NCI-H2171 (cell line): ENCODE results near the gene ABCA3.

Experiments
- DNase-seq: peaks from one replicate; lab custom pipeline; 2025; lab: John Stamatoyannopoulos, UW

The ABCA3 gene

GRCh38 chr16:2308089-2308962 is 32.2 kb downstream of the ABCA3 start:
- DNase-seq = no peak

DNA sequence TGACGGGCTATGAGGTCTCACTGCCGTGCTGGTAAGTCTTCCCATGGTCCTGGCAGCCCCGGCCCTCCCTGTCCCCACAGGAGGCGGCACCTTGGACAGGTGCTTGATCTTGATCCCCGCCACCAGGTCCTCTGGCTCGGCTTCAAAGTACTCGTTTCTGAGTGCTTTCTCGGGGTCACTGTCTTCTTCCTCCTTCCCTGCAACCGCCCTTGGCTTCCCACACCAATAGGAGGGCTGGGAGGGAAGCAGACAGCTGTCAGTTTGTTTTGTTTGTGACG is 40.7 kb downstream of the ABCA3 start:
- DNase-seq = no peak

DNA sequence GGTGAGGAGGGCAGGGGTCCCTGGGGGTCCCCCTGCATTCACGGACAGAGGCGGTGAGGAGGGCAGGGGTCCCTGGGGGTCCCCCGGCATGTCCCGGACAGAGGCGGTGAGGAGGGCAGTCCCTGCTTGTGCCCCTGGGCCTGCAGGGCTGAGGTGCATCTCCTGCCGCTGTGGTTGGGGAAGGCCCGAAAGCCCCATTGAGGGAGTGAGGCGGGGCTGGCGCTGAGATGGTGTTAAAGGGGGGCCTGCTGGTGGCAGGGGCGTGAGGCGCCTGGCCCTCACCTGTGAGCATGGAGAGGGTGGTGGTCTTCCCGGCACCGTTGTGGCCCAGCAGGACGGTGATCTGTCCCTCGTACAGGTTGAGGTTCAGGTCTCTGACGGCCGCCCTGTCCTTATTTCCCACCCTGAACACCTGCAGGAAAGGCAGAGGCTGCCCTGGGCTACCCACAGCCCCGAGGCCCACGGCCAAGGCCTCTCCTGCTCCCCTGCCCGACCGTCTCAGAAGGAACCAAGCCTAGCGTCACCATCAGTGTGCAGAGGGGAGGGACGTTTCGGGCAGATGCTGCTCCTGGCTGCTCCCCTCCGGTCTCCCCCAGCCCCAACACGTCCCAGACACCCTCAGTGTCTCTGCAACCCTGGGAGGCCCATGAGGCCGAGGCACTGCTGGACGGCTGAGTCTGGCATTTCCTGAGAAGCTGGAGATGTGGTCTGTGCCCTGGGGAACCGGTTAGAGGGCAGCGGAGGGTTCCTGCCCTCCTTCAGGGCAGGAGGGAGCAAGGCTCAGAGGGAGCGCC is 41.2 kb downstream of the ABCA3 start:
- no peak for DNase-seq

GRCh38 chr16:2298621-2299020 is 41.9 kb downstream of the ABCA3 start:
- no peak for DNase-seq

- no peak for DNase-seq
These were observed 43.0 kb downstream of the ABCA3 start for GRCh38 chr16:2297506-2297860.

- no peak for DNase-seq
These were observed 43.6 kb downstream of the ABCA3 start for GRCh38 chr16:2296661-2297505.

GRCh38 chr16:2295056-2295798 is 45.3 kb downstream of the ABCA3 start:
- DNase-seq = no peak

DNA sequence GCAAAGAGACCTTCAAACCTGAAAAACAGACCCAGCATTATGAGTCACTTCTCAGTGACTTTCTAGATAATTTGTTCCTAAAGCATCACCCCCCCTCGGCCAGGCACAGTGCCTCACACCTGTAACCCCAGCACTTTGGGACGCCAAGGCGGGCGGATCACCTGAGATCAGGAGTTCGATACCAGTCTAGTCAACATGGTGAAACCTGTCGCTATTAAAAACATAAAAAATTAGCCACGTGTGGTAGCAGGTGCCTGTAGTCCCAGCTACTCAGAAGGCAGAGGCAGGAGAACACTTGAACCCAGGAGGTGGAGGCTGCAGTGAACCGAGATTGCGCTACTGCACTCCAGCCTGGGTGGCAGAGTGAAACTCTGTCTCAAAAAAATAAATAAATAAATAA is 48.3 kb downstream of the ABCA3 start:
- DNase-seq = no peak

GRCh38 chr16:2289282-2289681 is 51.2 kb downstream of the ABCA3 start:
- no peak for DNase-seq

DNA sequence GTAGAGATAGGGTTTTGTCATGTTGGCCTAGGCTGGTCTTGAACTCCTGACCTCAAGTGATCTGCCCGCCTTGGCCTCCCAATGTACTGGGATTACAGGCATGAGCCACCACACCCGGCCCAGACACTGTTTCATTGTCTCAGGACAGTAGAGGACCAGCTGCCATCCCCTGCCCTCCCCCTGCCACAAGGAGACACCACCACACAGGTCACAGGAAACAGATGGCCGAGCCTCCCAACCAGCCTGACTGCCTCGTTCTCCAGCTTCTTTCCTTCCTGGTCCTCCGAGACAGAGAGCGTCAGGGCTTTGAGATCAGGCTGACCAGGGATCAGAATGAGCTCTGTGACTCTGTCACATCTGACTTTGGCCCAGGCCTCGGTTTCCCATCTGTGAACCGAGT is 51.8 kb downstream of the ABCA3 start:
- DNase-seq = no peak

DNA sequence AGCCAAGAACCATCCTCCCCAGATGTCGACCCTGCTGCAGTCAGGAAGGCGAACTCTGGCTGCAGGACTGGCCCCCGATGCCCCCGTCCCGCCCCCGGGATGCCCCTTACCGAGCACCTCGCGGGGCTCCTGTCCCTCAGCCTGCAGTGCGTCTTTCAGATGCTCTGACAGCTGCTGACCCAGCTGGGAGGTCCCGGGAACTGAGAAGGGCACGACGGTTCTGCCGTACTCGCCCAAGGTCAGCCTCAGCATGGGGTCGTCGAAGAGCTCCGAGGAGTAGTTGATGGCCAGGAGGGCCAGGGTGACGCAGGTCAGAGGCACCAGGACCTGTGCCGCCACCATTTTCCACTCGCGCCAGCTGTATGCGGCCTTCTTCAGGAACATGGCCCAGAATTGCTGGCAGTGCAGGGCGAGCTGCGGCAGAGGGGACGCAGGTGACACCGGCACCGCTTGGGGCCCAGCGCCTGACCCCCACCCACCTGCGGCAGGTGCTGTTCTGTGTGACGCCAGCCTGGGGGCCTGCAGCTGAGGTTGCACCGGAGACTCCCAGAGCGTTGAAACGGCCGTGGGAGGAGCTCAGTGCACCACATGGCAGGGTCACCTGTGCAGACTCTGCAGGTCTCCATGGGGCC is 52.5 kb downstream of the ABCA3 start:
- no peak for DNase-seq

DNA sequence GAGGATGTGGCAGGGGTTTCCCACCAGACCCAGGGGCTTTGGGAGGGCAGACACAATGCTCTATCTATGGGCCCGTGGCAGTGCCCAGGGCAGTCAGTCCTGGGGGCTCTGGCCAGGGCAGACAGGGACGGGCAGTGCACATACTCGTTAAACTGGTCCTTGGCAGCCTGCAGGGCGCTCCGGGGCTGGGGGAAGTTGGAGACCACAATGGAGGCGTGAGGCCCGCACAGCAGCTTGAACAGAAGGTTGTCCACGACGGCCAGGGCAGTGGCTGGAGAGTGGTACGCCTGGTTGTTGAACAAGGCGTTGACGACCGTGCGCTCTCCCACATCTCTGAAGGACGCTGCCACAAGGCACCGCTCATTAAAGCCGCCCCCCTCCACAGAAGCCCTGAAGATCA is 54.0 kb downstream of the ABCA3 start:
- no peak for DNase-seq

GRCh38 chr16:2285731-2286191 is 54.8 kb downstream of the ABCA3 start:
- DNase-seq = no peak

DNA sequence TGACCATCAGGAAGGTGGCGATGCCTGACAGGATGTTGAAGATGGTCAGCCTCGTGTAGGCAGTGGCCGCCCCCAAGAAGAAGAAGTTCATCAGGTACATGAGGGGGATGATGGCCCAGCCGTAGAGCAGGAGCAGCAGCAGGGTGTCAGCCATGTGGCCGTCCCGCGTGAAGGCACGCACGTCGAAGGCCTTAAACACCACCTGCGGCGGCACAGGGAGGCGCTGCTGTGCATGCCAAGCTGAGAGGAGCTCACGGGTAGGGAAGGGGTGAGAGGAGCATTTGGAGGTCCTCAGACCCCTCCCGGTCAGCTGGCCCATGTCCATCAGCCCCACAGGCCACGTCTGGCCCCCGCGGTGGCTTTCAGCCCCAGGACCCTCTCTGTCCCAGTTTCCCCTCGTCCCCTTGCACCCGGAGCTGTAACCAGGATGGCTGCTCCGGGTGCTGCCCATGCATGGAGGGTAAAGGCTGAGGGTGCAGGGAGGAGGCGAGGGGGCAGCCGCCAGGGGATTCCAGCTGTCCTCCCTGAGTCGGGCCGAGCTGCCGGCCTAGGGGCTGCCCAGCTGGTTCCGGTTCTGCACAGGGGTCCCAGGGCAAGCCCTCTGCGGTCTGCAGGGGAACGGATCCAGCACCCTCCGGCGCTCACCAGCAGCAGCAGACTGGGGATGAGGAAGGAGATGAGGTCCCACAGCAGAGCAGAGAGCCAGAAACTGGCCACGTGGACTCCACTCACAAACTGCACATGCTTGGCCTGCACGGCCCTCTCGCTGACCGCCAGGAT is 55.5 kb downstream of the ABCA3 start:
- DNase-seq = no peak

GRCh38 chr16:2284001-2284770 is 56.3 kb downstream of the ABCA3 start:
- DNase-seq = no peak

DNA sequence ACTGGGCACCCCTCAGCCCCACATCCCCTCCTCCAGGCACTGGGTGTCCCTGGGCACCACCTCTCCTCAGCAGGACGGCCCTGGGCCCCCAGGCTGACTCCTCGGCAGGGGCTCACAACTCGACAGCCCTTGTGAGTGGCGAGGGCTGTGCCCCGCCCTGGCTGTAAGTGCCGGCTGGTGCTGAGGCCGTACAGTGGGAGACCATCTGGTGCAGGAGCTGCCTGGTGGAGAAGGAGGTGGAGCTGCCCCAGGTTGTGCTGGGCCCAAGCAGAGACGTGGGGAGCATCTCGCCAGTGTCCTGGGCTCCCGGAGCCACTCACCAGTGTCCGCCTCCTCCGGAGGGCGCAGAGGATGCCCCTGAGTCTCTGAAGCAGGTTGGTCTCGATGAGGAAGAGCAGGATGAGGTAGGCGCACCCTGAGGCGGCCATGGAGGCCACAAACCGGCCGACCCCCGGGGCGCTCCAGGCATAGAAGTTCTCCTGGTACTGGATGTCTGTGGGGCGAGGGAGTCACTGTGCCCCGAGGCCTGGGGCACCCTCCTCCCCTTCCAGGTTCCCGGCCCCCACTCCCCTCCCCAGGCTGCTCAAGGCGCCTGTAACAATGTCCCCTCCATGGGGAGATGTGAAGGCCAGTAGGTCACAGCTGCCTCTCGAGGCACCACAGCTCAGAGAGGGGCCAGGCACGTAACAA is 57.5 kb downstream of the ABCA3 start:
- peak; percentile 69 for DNase-seq

- DNase-seq = no peak
These were observed 58.3 kb downstream of the ABCA3 start for GRCh38 chr16:2282262-2282661.

- no peak for DNase-seq
These were observed 59.5 kb downstream of the ABCA3 start for GRCh38 chr16:2280981-2281542.

- DNase-seq = no peak
These were observed 60.1 kb downstream of the ABCA3 start for GRCh38 chr16:2280461-2280860.
